Liver (tissue), 3 donors: ENCODE data around the gene CYTH3.
A peak's percentile ranks its signal among the peaks of the same experiment; 100 is the strongest.

ENCODE experiments used
- ATF3 ChIP-seq: IDR thresholded peaks from 2 replicates; pipeline ENCODE4 v1.6.1; 2016; ENCODE audit warnings: antibody characterized with exemption
- CTCF ChIP-seq: fragments of 150-350 bp; IDR thresholded peaks from 2 replicates; pipeline ENCODE4 v1.5.1; 2017; ENCODE audit warnings: improper control_type of control experiment, low read depth, low read length; ENCODE audit not compliant: missing input control
- EGR1 ChIP-seq, 2 donors: IDR thresholded peaks; 2 replicates each; pipeline ENCODE4 v1.6.1; 2016 to 2018; ENCODE audit warnings: antibody characterized with exemption in 2 of 2, low read depth in 2 of 2
- FOXA1 ChIP-seq: IDR thresholded peaks from 2 replicates; pipeline ENCODE4 v1.6.1; 2016; ENCODE audit warnings: antibody characterized with exemption
- GABPA ChIP-seq, 2 donors: IDR thresholded peaks in 1 of 2; conservative IDR thresholded peaks in 1 of 2; 2 replicates each; pipeline ENCODE4 v1.6.1; 2016; ENCODE audit warnings: antibody characterized with exemption in 2 of 2, mild to moderate bottlenecking in 1 of 2, moderate library complexity in 1 of 2
- JUND ChIP-seq, 2 donors: IDR thresholded peaks; 2 replicates each; pipeline ENCODE4 v1.6.1; 2016; ENCODE audit warnings: antibody characterized with exemption in 2 of 2
- MAX ChIP-seq: IDR thresholded peaks from 2 replicates; pipeline ENCODE4 v1.6.1; 2016; ENCODE audit warnings: antibody characterized with exemption
- RAD21 ChIP-seq, 2 donors: IDR thresholded peaks; 2 replicates each; pipeline ENCODE4 v1.6.1; 2016; ENCODE audit warnings: antibody characterized with exemption in 2 of 2, mild to moderate bottlenecking in 2 of 2
- REST ChIP-seq: IDR thresholded peaks from 2 replicates; pipeline ENCODE4 v1.6.1; 2016; ENCODE audit warnings: antibody characterized with exemption, mild to moderate bottlenecking
- RXRA ChIP-seq, 2 donors: IDR thresholded peaks; 2 replicates each; pipeline ENCODE4 v1.6.1; 2017 to 2018; ENCODE audit warnings: antibody characterized with exemption in 2 of 2, mild to moderate bottlenecking in 1 of 2
- SP1 ChIP-seq: IDR thresholded peaks from 2 replicates; pipeline ENCODE4 v1.6.1; 2018; ENCODE audit warnings: antibody characterized with exemption, mild to moderate bottlenecking
- TAF1 ChIP-seq: conservative IDR thresholded peaks from 2 replicates; pipeline ENCODE4 v1.6.1; 2016; ENCODE audit warnings: antibody characterized with exemption, mild to moderate bottlenecking
- YY1 ChIP-seq: IDR thresholded peaks from 2 replicates; pipeline ENCODE4 v1.6.1; 2016; ENCODE audit warnings: antibody characterized with exemption, mild to moderate bottlenecking
- TF ChIP-seq, protein P1 (sequence below): IDR thresholded peaks from 2 replicates; pipeline ENCODE4 v1.6.1; 2016; ENCODE audit warnings: antibody characterized with exemption
- donor health status: healthy.
- donor health status: healthy.

DNA sequence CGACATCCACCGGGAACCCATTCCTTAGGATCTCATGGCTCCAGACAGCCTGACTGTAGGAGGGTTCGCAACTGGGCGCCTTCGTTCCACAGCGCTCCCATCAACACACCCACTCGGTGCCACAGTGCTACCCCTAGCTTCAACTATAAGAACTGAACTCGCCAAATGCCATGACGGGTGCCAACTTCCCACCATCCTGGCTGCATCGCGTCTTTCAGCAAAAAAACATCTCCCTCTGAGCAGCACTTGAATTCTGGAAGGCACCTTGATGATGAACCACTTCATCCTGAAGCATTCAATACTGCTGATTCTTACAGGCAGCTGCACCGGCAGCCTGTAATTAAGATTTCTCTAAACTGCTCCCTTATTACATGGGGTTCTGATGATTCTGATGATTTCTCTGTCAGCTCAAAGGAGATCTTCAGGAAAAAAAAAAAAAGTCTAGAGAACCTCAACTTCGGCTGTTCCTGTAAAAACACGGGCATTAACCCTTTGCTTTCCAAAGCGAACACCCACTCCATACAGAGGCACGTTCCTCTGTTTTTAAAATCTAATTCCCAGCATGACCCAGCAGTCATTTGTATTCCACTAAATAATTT lies 1.3 kb downstream of the CYTH3 start:
- TF ChIP-seq CTCF: peak; percentile 22
- TF ChIP-seq, protein P1, sequence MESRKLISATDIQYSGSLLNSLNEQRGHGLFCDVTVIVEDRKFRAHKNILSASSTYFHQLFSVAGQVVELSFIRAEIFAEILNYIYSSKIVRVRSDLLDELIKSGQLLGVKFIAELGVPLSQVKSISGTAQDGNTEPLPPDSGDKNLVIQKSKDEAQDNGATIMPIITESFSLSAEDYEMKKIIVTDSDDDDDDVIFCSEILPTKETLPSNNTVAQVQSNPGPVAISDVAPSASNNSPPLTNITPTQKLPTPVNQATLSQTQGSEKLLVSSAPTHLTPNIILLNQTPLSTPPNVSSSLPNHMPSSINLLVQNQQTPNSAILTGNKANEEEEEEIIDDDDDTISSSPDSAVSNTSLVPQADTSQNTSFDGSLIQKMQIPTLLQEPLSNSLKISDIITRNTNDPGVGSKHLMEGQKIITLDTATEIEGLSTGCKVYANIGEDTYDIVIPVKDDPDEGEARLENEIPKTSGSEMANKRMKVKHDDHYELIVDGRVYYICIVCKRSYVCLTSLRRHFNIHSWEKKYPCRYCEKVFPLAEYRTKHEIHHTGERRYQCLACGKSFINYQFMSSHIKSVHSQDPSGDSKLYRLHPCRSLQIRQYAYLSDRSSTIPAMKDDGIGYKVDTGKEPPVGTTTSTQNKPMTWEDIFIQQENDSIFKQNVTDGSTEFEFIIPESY: no peak
- TF ChIP-seq RXRA (IDR thresholded peaks at IDR 0.05): no peak
- no peak for TF ChIP-seq ATF3
- no peak for TF ChIP-seq MAX
- no peak for TF ChIP-seq EGR1 (IDR thresholded peaks at IDR 0.05; ENCODE audit: low read depth in 2 of 2)
- no peak for TF ChIP-seq REST
- TF ChIP-seq GABPA (IDR thresholded peaks at IDR 0.05 in 1 of 2, conservative IDR thresholded peaks at IDR 0.05 in 1 of 2): no peak
- TF ChIP-seq YY1: no peak
- no peak for TF ChIP-seq TAF1
- no peak for TF ChIP-seq FOXA1
- peak in 1 of 2 donors; percentile 34 for TF ChIP-seq RAD21 (IDR thresholded peaks at IDR 0.05)
- TF ChIP-seq SP1: no peak
- no peak for TF ChIP-seq JUND (IDR thresholded peaks at IDR 0.05)
